HEK293T (cell line): Measurements from ENCODE around the gene KDM6A.

Source experiments
- BHLHE40 ChIP-seq: fragments of 450-650 bp; IDR thresholded peaks from 2 replicates; pipeline ENCODE4 v1.6.1; 2016; ENCODE audit warnings: mild to moderate bottlenecking, moderate library complexity, borderline replicate concordance
- FOXA1 ChIP-seq: fragments of 450-650 bp; IDR thresholded peaks from 2 replicates; pipeline ENCODE4 v1.6.1; 2016; ENCODE audit warnings: mild to moderate bottlenecking
- FOXK2 ChIP-seq: fragments of 450-650 bp; IDR thresholded peaks from 2 replicates; pipeline ENCODE4 v1.6.1; 2016; ENCODE audit warnings: mild to moderate bottlenecking
- FOXM1 ChIP-seq: fragments of 450-650 bp; IDR thresholded peaks from 2 replicates; pipeline ENCODE4 v1.6.1; 2017; ENCODE audit warnings: mild to moderate bottlenecking, borderline replicate concordance
- LEF1 ChIP-seq: fragments of 450-650 bp; IDR thresholded peaks from 2 replicates; pipeline ENCODE4 v1.6.1; 2017; ENCODE audit warnings: mild to moderate bottlenecking, borderline replicate concordance
- NFRKB ChIP-seq: fragments of 450-650 bp; IDR thresholded peaks from 2 replicates; pipeline ENCODE4 v1.6.1; 2016; ENCODE audit warnings: mild to moderate bottlenecking, moderate library complexity
- SP1 ChIP-seq: fragments of 450-650 bp; IDR thresholded peaks from 2 replicates; pipeline ENCODE4 v1.6.1; 2017
- ZNF384 ChIP-seq: fragments of 450-650 bp; IDR thresholded peaks from 2 replicates; pipeline ENCODE4 v1.6.1; 2016

DNA sequence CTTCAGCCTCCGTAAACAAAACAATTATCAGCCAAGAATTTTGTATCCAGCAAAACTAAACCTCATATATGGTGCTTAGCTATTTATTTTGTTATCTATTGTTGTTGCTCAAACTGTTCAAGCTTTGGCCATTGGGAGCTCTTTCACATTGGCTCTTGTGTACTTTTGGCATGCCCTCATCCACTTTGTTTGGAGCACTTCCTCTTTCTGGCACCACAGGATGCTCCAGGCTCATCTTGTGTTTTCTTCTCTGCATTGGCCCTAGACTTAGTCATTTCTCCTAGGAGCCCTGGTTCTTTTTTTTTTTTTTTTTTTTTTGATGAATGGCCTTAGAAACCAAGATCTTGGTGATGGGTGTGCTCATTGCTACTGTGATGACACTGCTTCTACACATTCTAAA is 253.2 kb downstream of the KDM6A start:
- TF ChIP-seq BHLHE40: no peak
- TF ChIP-seq FOXM1: no peak
- no peak for TF ChIP-seq NFRKB
- TF ChIP-seq FOXK2: no peak
- TF ChIP-seq FOXA1: no peak
- TF ChIP-seq LEF1: no peak
- no peak for TF ChIP-seq SP1
- no peak for TF ChIP-seq ZNF384
